Neural crest cell (in vitro differentiated cells): ENCODE data around the gene TRMT6. TPM values are rescaled to one million over a fixed set of nuclear protein-coding genes. Genes with fewer than 3 reads are reported as not detected.

ENCODE experiments used
- DNase-seq: peaks from one replicate; pipeline ENCODE4 v3.0.0; 2021; ENCODE audit warnings: low read depth, mixed read lengths, low spot score
- H3K27ac Mint-ChIP-seq: one replicate; pipeline ENCODE4 v1.8.0; 2021; ENCODE audit warnings: mild to moderate bottlenecking, mixed read lengths; ENCODE audit not compliant: unreplicated experiment
- H3K27me3 Mint-ChIP-seq: 2 replicates; pipeline ENCODE4 v1.8.0; 2021; ENCODE audit warnings: low read depth, mild to moderate bottlenecking, mixed read lengths
- H3K36me3 Mint-ChIP-seq: 2 replicates; pipeline ENCODE4 v1.8.0; 2021; ENCODE audit warnings: low read depth, mild to moderate bottlenecking, mixed read lengths
- H3K4me1 Mint-ChIP-seq: 2 replicates; pipeline ENCODE4 v1.8.0; 2021; ENCODE audit warnings: mixed read lengths
- H3K4me3 Mint-ChIP-seq: one replicate; pipeline ENCODE4 v1.8.0; 2021; ENCODE audit warnings: mild to moderate bottlenecking, mixed read lengths
- H3K9me3 Mint-ChIP-seq: 2 replicates; pipeline ENCODE4 v1.8.0; 2021; ENCODE audit warnings: mixed read lengths
- CTCF ChIP-seq: fragments of 200-600 bp; sonication (generic); conservative IDR thresholded peaks from 2 replicates; pipeline ENCODE4 v1.5.0; 2021; ENCODE audit warnings: antibody characterized with exemption, mild to moderate bottlenecking
- total RNA-seq: library from RNA; stranded (reverse); gene quantifications from 2 replicates; pipeline ENCODE4 v1.2.1, GENCODE V29; 2021

Gene TRMT6
- total RNA-seq, 1 donor from 2014 or later: 23.1 TPM

GRCh38 chr20:5977223-5977622 lies 26.9 kb upstream of the TRMT6 start:
- TF ChIP-seq CTCF: no peak
- Mint-ChIP-seq H3K4me1 (no peaks in the 10 kb centered on the region), H3K27me3 (no peaks in the 10 kb centered on the region), H3K36me3 (peaks cover 9% of the 10 kb centered on the region), H3K4me3 (no peak overlapping the region), H3K9me3 (no peaks in the 10 kb centered on the region), H3K27ac (no peak overlapping the region)
- no peak for DNase-seq

GRCh38 chr20:5975778-5976177 lies 25.4 kb upstream of the TRMT6 start:
- Mint-ChIP-seq H3K27ac (no peak overlapping the region), H3K36me3 (peaks cover 9% of the 10 kb centered on the region), H3K4me3 (no peak overlapping the region), H3K9me3 (no peaks in the 10 kb centered on the region), H3K4me1 (no peaks in the 10 kb centered on the region), H3K27me3 (no peaks in the 10 kb centered on the region)
- DNase-seq: no peak
- no peak for TF ChIP-seq CTCF

GRCh38 chr20:5974531-5974930 lies 24.2 kb upstream of the TRMT6 start:
- DNase-seq: no peak
- Mint-ChIP-seq H3K36me3 (peaks cover 13% of the 10 kb centered on the region), H3K27me3 (no peaks in the 10 kb centered on the region), H3K4me3 (no peak overlapping the region), H3K27ac (no peak overlapping the region), H3K4me1 (peaks cover 6% of the 10 kb centered on the region), H3K9me3 (no peaks in the 10 kb centered on the region)
- no peak for TF ChIP-seq CTCF

GRCh38 chr20:5973971-5974370 lies 23.6 kb upstream of the TRMT6 start:
- no peak for TF ChIP-seq CTCF
- Mint-ChIP-seq H3K4me1 (peaks cover 11% of the 10 kb centered on the region), H3K4me3 (no peak overlapping the region), H3K27ac (no peak overlapping the region), H3K9me3 (no peaks in the 10 kb centered on the region), H3K27me3 (no peaks in the 10 kb centered on the region), H3K36me3 (peaks cover 8% of the 10 kb centered on the region)
- no peak for DNase-seq

GRCh38 chr20:5973172-5973571 lies 22.8 kb upstream of the TRMT6 start:
- no peak for DNase-seq
- Mint-ChIP-seq H3K36me3 (peaks cover 8% of the 10 kb centered on the region), H3K4me3 (no peak overlapping the region), H3K27me3 (no peaks in the 10 kb centered on the region), H3K9me3 (no peaks in the 10 kb centered on the region), H3K4me1 (peaks cover 13% of the 10 kb centered on the region), H3K27ac (no peak overlapping the region)
- TF ChIP-seq CTCF: no peak

- TF ChIP-seq CTCF: no peak
- H3K4me3 Mint-ChIP-seq: no peak overlapping the region
- H3K9me3 Mint-ChIP-seq: no peaks in the 10 kb centered on the region
- no peak overlapping the region for H3K27ac Mint-ChIP-seq
- H3K27me3 Mint-ChIP-seq: no peaks in the 10 kb centered on the region
- H3K36me3 Mint-ChIP-seq: peaks cover 10% of the 10 kb centered on the region
- no peak for DNase-seq
- H3K4me1 Mint-ChIP-seq: peaks cover 13% of the 10 kb centered on the region
Measured at GRCh38 chr20:5971203-5971602, 20.9 kb upstream of the TRMT6 start.
